ENCODE results near the gene TMEM233.

Gene TMEM233

DNA sequence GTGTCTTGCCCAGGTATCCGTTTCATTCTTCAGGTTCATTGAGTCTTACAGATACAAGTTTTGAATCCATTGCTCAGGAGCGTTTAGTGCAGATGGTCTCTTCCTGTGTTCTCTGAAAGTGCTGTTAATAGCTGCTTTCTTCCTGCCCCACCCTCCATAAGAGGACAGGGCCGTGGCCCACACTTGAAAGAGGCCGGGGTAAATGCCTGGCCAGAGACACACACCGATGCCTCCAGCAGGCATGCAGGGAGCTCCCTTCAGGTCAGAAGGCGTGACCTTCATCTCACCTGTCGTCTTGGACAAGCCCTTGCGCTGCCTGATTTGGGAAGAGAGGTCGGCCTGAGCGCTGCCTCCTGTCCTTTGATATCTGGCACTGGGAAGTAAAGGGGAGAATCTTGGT is 85.9 kb downstream of the TMEM233 start:
- TF ChIP-seq, protein P1, sequence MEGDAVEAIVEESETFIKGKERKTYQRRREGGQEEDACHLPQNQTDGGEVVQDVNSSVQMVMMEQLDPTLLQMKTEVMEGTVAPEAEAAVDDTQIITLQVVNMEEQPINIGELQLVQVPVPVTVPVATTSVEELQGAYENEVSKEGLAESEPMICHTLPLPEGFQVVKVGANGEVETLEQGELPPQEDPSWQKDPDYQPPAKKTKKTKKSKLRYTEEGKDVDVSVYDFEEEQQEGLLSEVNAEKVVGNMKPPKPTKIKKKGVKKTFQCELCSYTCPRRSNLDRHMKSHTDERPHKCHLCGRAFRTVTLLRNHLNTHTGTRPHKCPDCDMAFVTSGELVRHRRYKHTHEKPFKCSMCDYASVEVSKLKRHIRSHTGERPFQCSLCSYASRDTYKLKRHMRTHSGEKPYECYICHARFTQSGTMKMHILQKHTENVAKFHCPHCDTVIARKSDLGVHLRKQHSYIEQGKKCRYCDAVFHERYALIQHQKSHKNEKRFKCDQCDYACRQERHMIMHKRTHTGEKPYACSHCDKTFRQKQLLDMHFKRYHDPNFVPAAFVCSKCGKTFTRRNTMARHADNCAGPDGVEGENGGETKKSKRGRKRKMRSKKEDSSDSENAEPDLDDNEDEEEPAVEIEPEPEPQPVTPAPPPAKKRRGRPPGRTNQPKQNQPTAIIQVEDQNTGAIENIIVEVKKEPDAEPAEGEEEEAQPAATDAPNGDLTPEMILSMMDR (conservative IDR thresholded peaks at IDR 0.05; ENCODE audit: low read depth, low read length) = no peak
- DNase-seq (ENCODE audit: low read depth) = no peak
- no peak overlapping the region for H3K4me3 ChIP-seq (ENCODE audit: low read length)

DNA sequence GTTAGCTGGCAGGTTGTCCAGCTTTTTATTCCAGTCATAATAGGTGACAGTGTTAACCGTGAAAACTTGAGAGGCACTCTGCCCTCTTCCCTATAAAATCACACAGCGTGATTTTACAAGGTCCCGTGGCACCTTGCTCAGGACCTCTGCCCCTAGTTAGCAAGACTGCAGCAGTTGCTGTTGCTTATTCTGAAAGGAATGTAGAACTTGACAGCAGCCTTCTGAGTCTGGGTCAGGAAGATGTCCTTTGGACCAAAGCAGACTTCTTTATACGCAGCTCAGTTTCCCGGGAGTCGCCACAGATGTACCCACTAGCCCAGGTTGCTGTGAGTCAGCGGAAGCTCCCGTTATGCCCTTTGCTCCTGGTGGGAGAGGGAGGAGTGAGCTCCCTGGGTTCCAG is 87.5 kb downstream of the TMEM233 start:
- DNase-seq (ENCODE audit: low read depth) = no peak
- TF ChIP-seq, protein P1 (conservative IDR thresholded peaks at IDR 0.05; ENCODE audit: low read depth, low read length) = no peak
- H3K4me3 ChIP-seq (ENCODE audit: low read length) = no peak overlapping the region

DNA sequence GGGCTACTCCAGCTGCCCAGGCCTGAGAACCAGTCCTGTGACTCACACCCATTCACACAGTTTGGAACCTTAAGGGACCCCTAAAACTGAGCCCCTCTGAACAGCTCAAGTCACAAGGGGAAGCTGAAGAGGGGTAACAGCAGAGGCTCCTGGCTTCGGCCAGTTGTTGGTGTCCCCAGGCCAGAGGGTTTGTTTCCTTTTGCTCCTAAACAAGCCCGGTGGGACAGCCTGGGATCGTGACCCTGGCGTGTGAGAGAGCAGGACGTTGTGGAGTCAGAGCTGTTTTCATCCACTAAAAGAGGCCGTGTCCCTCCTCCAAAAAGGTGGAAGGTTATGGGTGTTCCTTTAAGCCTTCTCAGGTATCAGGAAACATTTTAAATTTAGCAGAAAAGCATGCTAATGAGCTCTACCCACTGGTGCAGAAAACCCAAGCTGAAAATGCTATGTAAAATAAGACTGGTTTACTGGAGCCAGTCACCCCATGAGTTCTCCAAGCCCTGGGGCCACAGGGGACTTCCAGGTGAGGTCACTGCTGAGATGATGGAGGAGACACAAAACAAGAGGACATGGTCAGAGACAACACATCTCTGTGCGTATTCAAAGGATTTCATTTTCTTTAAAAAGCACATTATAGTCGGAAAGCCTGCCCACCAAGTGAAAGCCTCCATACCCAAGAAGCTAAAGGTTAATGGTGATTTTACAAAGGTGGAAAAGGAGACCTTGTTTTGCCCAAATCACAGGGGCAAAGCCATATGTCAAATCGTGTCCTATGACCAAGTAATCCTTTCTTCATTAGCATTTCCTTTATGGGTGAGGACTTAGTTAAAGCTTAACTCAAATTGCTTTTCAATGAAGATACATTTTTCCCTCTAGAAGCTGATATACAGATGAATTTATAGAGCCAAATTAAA is 88.4 kb downstream of the TMEM233 start:
- no peak overlapping the region for H3K4me3 ChIP-seq (ENCODE audit: low read length)
- DNase-seq (ENCODE audit: low read depth) = no peak
- TF ChIP-seq, protein P1 (conservative IDR thresholded peaks at IDR 0.05; ENCODE audit: low read depth, low read length) = no peak

DNA sequence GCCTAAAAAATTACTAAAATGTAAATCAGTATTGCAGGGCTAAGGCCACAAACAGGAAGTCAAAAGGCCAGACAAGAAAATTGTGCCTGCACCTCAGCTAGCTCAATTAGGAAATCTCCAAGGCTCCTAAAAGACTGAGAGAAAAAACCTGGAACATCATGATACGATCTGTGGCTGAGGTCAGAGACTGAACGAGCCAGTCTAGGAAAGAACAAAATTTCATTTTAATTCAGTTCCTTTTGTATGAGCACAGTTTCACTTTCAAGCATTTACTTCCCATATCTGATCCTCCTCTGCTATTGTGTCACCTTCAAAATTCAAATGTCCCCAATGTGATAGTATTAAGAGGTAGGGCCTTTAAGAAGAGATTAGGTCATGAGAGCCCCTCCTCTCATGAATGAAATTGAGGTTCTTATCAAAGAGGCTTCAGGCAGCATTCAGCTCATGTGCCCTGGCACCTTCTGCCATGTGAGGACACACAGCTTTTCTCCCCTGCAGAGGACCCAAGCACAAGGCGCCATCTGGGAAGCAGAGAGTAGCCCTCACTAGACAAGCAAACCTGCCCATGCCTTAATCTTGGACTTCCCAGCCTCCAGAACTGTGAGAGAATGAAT is 89.2 kb downstream of the TMEM233 start:
- TF ChIP-seq, protein P1 (conservative IDR thresholded peaks at IDR 0.05; ENCODE audit: low read depth, low read length) = no peak
- H3K4me3 ChIP-seq (ENCODE audit: low read length) = no peak overlapping the region

DNA sequence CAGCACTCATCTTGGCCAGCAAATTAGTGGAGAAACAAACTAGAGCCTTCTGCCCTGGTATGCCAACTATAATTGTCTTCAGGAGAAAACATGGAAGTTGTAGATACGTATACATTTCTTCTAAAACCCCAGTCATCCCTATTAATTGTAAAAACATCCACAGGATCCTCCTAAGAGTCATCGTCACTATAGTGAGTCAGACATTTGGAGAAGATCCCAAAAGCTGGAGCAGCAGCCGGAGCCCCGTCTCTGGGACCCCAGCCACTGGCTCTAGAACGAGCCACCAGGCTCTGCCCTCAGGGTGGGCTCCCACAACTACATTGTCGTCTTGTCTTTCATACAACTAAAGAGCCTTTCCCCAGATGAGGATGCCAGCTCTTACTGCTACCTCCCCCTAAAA is 89.8 kb downstream of the TMEM233 start:
- no peak overlapping the region for H3K4me3 ChIP-seq (ENCODE audit: low read length)
- no peak for DNase-seq (ENCODE audit: low read depth)

More for the DNA sequence above, 89.2 kb downstream of the TMEM233 start:
- DNase-seq (ENCODE audit: low read depth) = no peak

DNA sequence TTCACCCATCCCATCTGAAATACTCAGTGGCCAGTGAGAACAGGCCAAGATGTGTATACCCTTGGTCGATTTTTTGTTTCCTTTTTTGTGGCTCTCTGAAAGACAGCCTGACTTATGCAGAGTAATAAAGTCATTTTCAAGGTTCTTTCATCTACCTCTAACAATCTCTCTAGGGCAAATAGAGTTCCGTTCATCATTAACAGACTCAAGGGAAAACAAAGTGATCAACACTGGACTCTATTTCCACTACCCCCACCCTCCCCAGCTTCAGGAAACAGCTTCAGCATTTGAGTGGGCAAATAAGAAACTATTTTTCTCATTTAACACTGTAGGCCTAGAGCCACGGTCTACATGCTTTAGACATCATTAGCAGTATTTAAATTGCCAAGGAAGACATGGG is 90.2 kb downstream of the TMEM233 start:
- H3K4me3 ChIP-seq (ENCODE audit: low read length) = no peak overlapping the region
- TF ChIP-seq, protein P1 (conservative IDR thresholded peaks at IDR 0.05; ENCODE audit: low read depth, low read length) = no peak
- no peak for DNase-seq (ENCODE audit: low read depth)

More for the DNA sequence above, 89.8 kb downstream of the TMEM233 start:
- TF ChIP-seq, protein P1 (conservative IDR thresholded peaks at IDR 0.05; ENCODE audit: low read depth, low read length) = no peak

All from retinal pigment epithelial cell (primary cell).